Tibial artery (tissue), 4 donors: ENCODE measurements around the gene TMEM63B.
"Not testable (repeated sequence)": the region's sequence is repeated elsewhere in the genome, so short reads cannot be mapped to it uniquely, and the experiment has no call there.

Experiments used
- DNase-seq, 2 donors: peaks; one replicate each; pipeline ENCODE4 v3.0.0-alpha.2; 2019
- H3K27ac ChIP-seq, 2 donors: fragments of 200-600 bp; sonication (generic) in 1 of 2; 1 replicate in 1 of 2; 2 replicates in 1 of 2; pipeline ENCODE4 v1.5.1; 2018 to 2019; ENCODE audit warnings: mild to moderate bottlenecking in 1 of 2
- H3K27me3 ChIP-seq, 2 donors: fragments of 200-600 bp; sonication (generic) in 1 of 2; one replicate each; pipeline versions ENCODE4 v1.5.1 to v1.6.0; 2016 to 2019
- H3K36me3 ChIP-seq, 3 donors: fragments of 200-600 bp; sonication (generic) in 2 of 3; one replicate each; pipeline ENCODE4 v1.5.1; 2016 to 2019; ENCODE audit warnings: mild to moderate bottlenecking in 2 of 3
- H3K4me1 ChIP-seq, 4 donors: fragments of 200-600 bp; sonication (generic) in 2 of 4; 1 replicate in 3 of 4; 2 replicates in 1 of 4; pipeline ENCODE4 v1.5.1; 2016 to 2019
- H3K4me3 ChIP-seq, 2 donors: fragments of 200-600 bp; sonication (generic) in 1 of 2; 1 replicate in 1 of 2; 2 replicates in 1 of 2; pipeline ENCODE4 v1.5.1; 2018 to 2019; ENCODE audit warnings: mild to moderate bottlenecking in 2 of 2
- H3K9me3 ChIP-seq, 3 donors: fragments of 200-600 bp; sonication (generic) in 1 of 3; one replicate each; pipeline ENCODE4 v1.5.1; 2016 to 2019
- CTCF ChIP-seq, 2 experiments: fragments of 200-600 bp in 1 of 2; fragments of 450-650 bp in 1 of 2; IDR thresholded peaks; one replicate each; pipeline ENCODE4 v1.5.1; 2017 to 2019; ENCODE audit warnings: antibody characterized with exemption in 2 of 2, mild to moderate bottlenecking in 1 of 2, moderate library complexity in 1 of 2
- intact Hi-C: fragments of 100-400 bp; cut with DNase I; formaldehyde crosslinking; loops from one replicate; pipeline ENCODE4 v1.15.0; 2023; ENCODE audit warnings: low total_unique reads

TMEM63B gene

GRCh38 chr6:44143731-44144130 is 16.4 kb downstream of the TMEM63B start:
- no peak for TF ChIP-seq CTCF (IDR thresholded peaks at IDR 0.05)

GRCh38 chr6:44144536-44144935 is 17.2 kb downstream of the TMEM63B start:
- H3K36me3 ChIP-seq: peaks cover 54 to 96% (median 75%) of the 10 kb centered on the region in 3 donors
- H3K4me1 ChIP-seq, H3K9me3 ChIP-seq, H3K27me3 ChIP-seq, DNase-seq, H3K4me3 ChIP-seq, H3K27ac ChIP-seq, intact Hi-C loops: not testable (repeated sequence)

More at GRCh38 chr6:44143731-44144130, 16.4 kb downstream of the TMEM63B start:
- no peak for DNase-seq
- H3K36me3 ChIP-seq: peaks cover 49 to 96% (median 75%) of the 10 kb centered on the region in 3 donors
- H3K4me3 ChIP-seq: no peak overlapping the region
- H3K27ac ChIP-seq: no peak overlapping the region
- no peaks in the 10 kb centered on the region for H3K27me3 ChIP-seq
- H3K9me3 ChIP-seq: no peaks in the 10 kb centered on the region
- intact Hi-C loops: no loop called here
- no peaks in the 10 kb centered on the region for H3K4me1 ChIP-seq

- no peaks in the 10 kb centered on the region for H3K4me1 ChIP-seq
- peaks cover 48 to 94% (median 68%) of the 10 kb centered on the region in 3 donors for H3K36me3 ChIP-seq
- TF ChIP-seq CTCF (IDR thresholded peaks at IDR 0.05): no peak
- no peaks in the 10 kb centered on the region for H3K27me3 ChIP-seq
- no peak for DNase-seq
- H3K9me3 ChIP-seq: no peaks in the 10 kb centered on the region
- H3K4me3 ChIP-seq: no peak overlapping the region
- no peak overlapping the region for H3K27ac ChIP-seq
- intact Hi-C loops: no loop called here
Observed at GRCh38 chr6:44145839-44146238, 18.5 kb downstream of the TMEM63B start.

- Histone ChIP-seq H3K36me3 (peaks cover 43 to 85% (median 59%) of the 10 kb centered on the region in 3 donors), H3K4me3 (no peak overlapping the region), H3K27me3 (no peaks in the 10 kb centered on the region), H3K9me3 (no peaks in the 10 kb centered on the region), H3K4me1 (peaks cover 0 to 3% (median 2%) of the 10 kb centered on the region in 4 donors), H3K27ac (no peak overlapping the region)
- intact Hi-C loops: no loop called here
- DNase-seq: no peak
- no peak for TF ChIP-seq CTCF (IDR thresholded peaks at IDR 0.05)
Observed at GRCh38 chr6:44146685-44147084, 19.3 kb downstream of the TMEM63B start.

GRCh38 chr6:44147256-44147655 is 19.9 kb downstream of the TMEM63B start:
- Histone ChIP-seq H3K27ac (no peak overlapping the region), H3K4me3 (no peak overlapping the region), H3K4me1 (peaks cover 0 to 6% (median 5%) of the 10 kb centered on the region in 4 donors), H3K9me3 (no peaks in the 10 kb centered on the region), H3K27me3 (no peaks in the 10 kb centered on the region), H3K36me3 (peaks cover 43 to 80% (median 58%) of the 10 kb centered on the region in 3 donors)
- TF ChIP-seq CTCF (IDR thresholded peaks at IDR 0.05): no peak
- intact Hi-C loops: no loop called here
- no peak for DNase-seq

GRCh38 chr6:44148306-44148705 is 21.0 kb downstream of the TMEM63B start:
- intact Hi-C loops: no loop called here
- H3K27ac ChIP-seq: no peak overlapping the region
- no peak overlapping the region for H3K4me3 ChIP-seq
- no peak for DNase-seq
- peaks cover 37 to 81% (median 58%) of the 10 kb centered on the region in 3 donors for H3K36me3 ChIP-seq
- H3K9me3 ChIP-seq: no peaks in the 10 kb centered on the region
- no peaks in the 10 kb centered on the region for H3K27me3 ChIP-seq
- H3K4me1 ChIP-seq: peaks cover 0 to 6% (median 5%) of the 10 kb centered on the region in 4 donors
- no peak for TF ChIP-seq CTCF (IDR thresholded peaks at IDR 0.05)
